B cell (primary cell): Measurements from ENCODE around the gene MRPS18C. TPM values are rescaled to one million over a fixed set of nuclear protein-coding genes. Genes with fewer than 3 reads are reported as not detected.

ENCODE experiments used
- ATAC-seq: fragments of 200-7000 bp; cut with Tn5 transposase; one replicate; pipeline ENCODE4 v1.10.0; 2021; ENCODE audit warnings: low read depth, mild to moderate bottlenecking, moderate number of reproducible peaks, moderate library complexity
- CTCF ChIA-PET: fragments of 350-600 bp; sonication (Branson Sonifier 250); formaldehyde crosslinking; loops from one replicate; lab custom pipeline; 2021; ENCODE audit warnings: antibody characterized with exemption, inconsistent platforms; lab: Charles Lee
- POLR2A ChIA-PET: fragments of 350-600 bp; sonication (Branson Sonifier 250); formaldehyde crosslinking; loops from one replicate; lab custom pipeline; 2021; ENCODE audit warnings: antibody characterized with exemption; lab: Charles Lee
- DNase-seq: peaks from one replicate; pipeline ENCODE4 v3.0.0; 2013
- H2AFZ ChIP-seq: 2 replicates; pipeline ENCODE4 v1.6.1; 2012; ENCODE audit warnings: mild to moderate bottlenecking, low read depth, low read length; ENCODE audit not compliant: insufficient read depth, poor library complexity, severe bottlenecking
- H3K27ac ChIP-seq, 2 donors: 1 replicate in 1 of 2; 2 replicates in 1 of 2; pipeline ENCODE4 v1.5.1; 2012 to 2013; ENCODE audit warnings: low read length in 2 of 2, mild to moderate bottlenecking in 2 of 2, moderate library complexity in 1 of 2
- H3K27me3 ChIP-seq, 4 experiments: fragments of 200-600 bp in 1 of 4; sonication (generic) in 1 of 4; replicated peaks in 1 of 4; 1 replicate in 2 of 4; 2 replicates in 2 of 4; pipeline versions ENCODE4 v1.6.1 to v1.7.0; 2013 to 2016; ENCODE audit warnings: low read length in 3 of 4, mild to moderate bottlenecking in 2 of 4, mixed read lengths in 1 of 4, moderate library complexity in 1 of 4; ENCODE audit not compliant: insufficient read depth in 4 of 4, control insufficient read depth in 3 of 4; ENCODE audit errors: control extremely low read depth in 1 of 4
- H3K36me3 ChIP-seq, 2 experiments: replicated peaks in 1 of 2; 1 replicate in 1 of 2; 2 replicates in 1 of 2; pipeline versions ENCODE4 v1.6.1 to v1.7.1; 2013; ENCODE audit warnings: low read length in 1 of 2; ENCODE audit not compliant: insufficient read depth in 2 of 2, control insufficient read depth in 1 of 2; ENCODE audit errors: control extremely low read depth in 1 of 2, extremely low read depth in 1 of 2
- H3K4me1 ChIP-seq, 2 donors: fragments of 200-600 bp in 1 of 2; sonication (generic) in 1 of 2; 1 replicate in 1 of 2; 2 replicates in 1 of 2; pipeline versions ENCODE4 v1.5.1 to v1.6.1; 2013 to 2017; ENCODE audit warnings: low read length in 2 of 2; ENCODE audit not compliant: control insufficient read depth in 2 of 2, insufficient read depth in 2 of 2
- H3K4me2 ChIP-seq: replicated peaks from 2 replicates; pipeline ENCODE3; 2012; ENCODE audit warnings: mild to moderate bottlenecking, low read depth, low read length; ENCODE audit not compliant: poor library complexity, severe bottlenecking
- H3K4me3 ChIP-seq, 5 experiments: fragments of 200-600 bp in 1 of 5; sonication (generic) in 1 of 5; 1 replicate in 3 of 5; 2 replicates in 2 of 5; pipeline versions ENCODE4 v1.5.1 to v1.7.0; 2011 to 2016; ENCODE audit warnings: low read length in 4 of 5, mild to moderate bottlenecking in 4 of 5, low read depth in 2 of 5, control low read depth in 1 of 5, moderate library complexity in 1 of 5; ENCODE audit not compliant: insufficient read depth in 1 of 5; ENCODE audit errors: control extremely low read depth in 1 of 5, extremely low read depth in 1 of 5
- H3K79me2 ChIP-seq: fragments of 200-600 bp; sonication (generic); one replicate; pipeline ENCODE4 v1.6.0; 2016; ENCODE audit warnings: low read length; ENCODE audit not compliant: control insufficient read depth, insufficient read depth
- H3K9ac ChIP-seq: fragments of 200-600 bp; sonication (generic); 2 replicates; pipeline ENCODE4 v1.6.1; 2017; ENCODE audit warnings: mild to moderate bottlenecking, low read length, moderate library complexity
- H3K9me3 ChIP-seq, 3 donors: one replicate each; pipeline versions ENCODE4 v1.6.1 to v1.7.1; 2013; ENCODE audit warnings: low read length in 2 of 3; ENCODE audit not compliant: control insufficient read depth in 2 of 3, insufficient read depth in 1 of 3; ENCODE audit errors: control extremely low read depth in 1 of 3
- H4K20me1 ChIP-seq: 2 replicates; pipeline ENCODE4 v1.6.0; 2012; ENCODE audit warnings: mild to moderate bottlenecking, low read length; ENCODE audit not compliant: insufficient read depth, control insufficient read depth, poor library complexity, severe bottlenecking
- H3K27ac Mint-ChIP-seq: one replicate; pipeline ENCODE4 v1.8.0; 2021; ENCODE audit warnings: mixed read lengths
- H3K27me3 Mint-ChIP-seq: one replicate; pipeline ENCODE4 v1.8.0; 2021; ENCODE audit warnings: mixed read lengths
- H3K4me1 Mint-ChIP-seq: one replicate; pipeline ENCODE4 v1.8.0; 2021; ENCODE audit warnings: mixed read lengths
- H3K4me3 Mint-ChIP-seq: one replicate; pipeline ENCODE4 v1.8.0; 2021; ENCODE audit warnings: mixed read lengths
- H3K9me3 Mint-ChIP-seq: one replicate; pipeline ENCODE4 v1.8.0; 2022; ENCODE audit warnings: mixed read lengths; ENCODE audit not compliant: insufficient read depth
- CTCF ChIP-seq: fragments of 200-600 bp; IDR thresholded peaks from one replicate; pipeline ENCODE4 v1.8.0; 2022; ENCODE audit warnings: antibody characterized with exemption, mild to moderate bottlenecking
- EZH2 ChIP-seq: IDR thresholded peaks from 2 replicates; pipeline ENCODE4 v1.6.1; 2012; ENCODE audit warnings: borderline replicate concordance, low read depth, mild to moderate bottlenecking, moderate library complexity, low read length; ENCODE audit not compliant: insufficient read depth, poor library complexity, severe bottlenecking
- WGBS: methylation state at CpG from one replicate; pipeline ENCODE4 v1.1.5; 2013; ENCODE audit warnings: missing lambda C conversion rate; ENCODE audit not compliant: insufficient coverage; 5-methylcytosine and 5-hydroxymethylcytosine counted together
- intact Hi-C: fragments of 100-400 bp; cut with micrococcal nuclease; formaldehyde crosslinking; loops from one replicate; pipeline ENCODE4 v1.10.0; 2022
- polyA plus RNA-seq: library from polyadenylated mRNA; depleted of rRNA; stranded (reverse); fragments of >200 nt; gene quantifications from 2 replicates; pipeline ENCODE4 v1.2.3, GENCODE V29; 2012
- total RNA-seq, 2 donors: library from RNA; stranded (reverse); fragments of 120-200 nt in 1 of 2; gene quantifications; 1 replicate in 1 of 2; 2 replicates in 1 of 2; pipeline versions ENCODE4 v1.2.3 to v1.2.4, GENCODE V29; 2013 to 2022

MRPS18C gene
- total and polyA plus RNA-seq, 2 donors (not counting 1 experiment from before 2014, with no cell fraction given) = 14.0 to 44.0 TPM

- CTCF ChIA-PET = interaction anchor here (0.6 to 0.9 kb wide), 2 partner anchors 225 to 230 kb away, joined by 3 to 4 read pairs; no protein-coding TSS in a partner anchor
- no peak overlapping the region for H3K4me3 ChIP-seq
- no peaks in the 10 kb centered on the region for H4K20me1 ChIP-seq
- no peaks in the 10 kb centered on the region for H3K4me1 ChIP-seq
- no peak overlapping the region for H3K27ac ChIP-seq
- Mint-ChIP-seq H3K9me3 (no peaks in the 10 kb centered on the region), H3K27me3 (no peaks in the 10 kb centered on the region), H3K4me1 (no peaks in the 10 kb centered on the region), H3K4me3 (no peak overlapping the region), H3K27ac (no peak overlapping the region)
- peaks cover 4 to 45% of the 10 kb centered on the region in 2 experiments for H3K36me3 ChIP-seq
- no peak for TF ChIP-seq CTCF
- no peak for TF ChIP-seq EZH2
- H3K9ac ChIP-seq = no peak overlapping the region
- ATAC-seq (no peak), DNase-seq (no peak)
- no peaks in the 10 kb centered on the region for H3K27me3 ChIP-seq
- H2AFZ ChIP-seq = no peak overlapping the region
- POLR2A ChIA-PET = no interaction called here
- H3K4me2 ChIP-seq = no peak overlapping the region
- no peaks in the 10 kb centered on the region for H3K9me3 ChIP-seq
- intact Hi-C loops = no loop called here
- no peaks in the 10 kb centered on the region for H3K79me2 ChIP-seq
- WGBS = 100% methylated on average over 1 of the region's 1 CpG
Observed at GRCh38 chr4:83408908-83409307, 47.0 kb upstream of the MRPS18C start.

DNA sequence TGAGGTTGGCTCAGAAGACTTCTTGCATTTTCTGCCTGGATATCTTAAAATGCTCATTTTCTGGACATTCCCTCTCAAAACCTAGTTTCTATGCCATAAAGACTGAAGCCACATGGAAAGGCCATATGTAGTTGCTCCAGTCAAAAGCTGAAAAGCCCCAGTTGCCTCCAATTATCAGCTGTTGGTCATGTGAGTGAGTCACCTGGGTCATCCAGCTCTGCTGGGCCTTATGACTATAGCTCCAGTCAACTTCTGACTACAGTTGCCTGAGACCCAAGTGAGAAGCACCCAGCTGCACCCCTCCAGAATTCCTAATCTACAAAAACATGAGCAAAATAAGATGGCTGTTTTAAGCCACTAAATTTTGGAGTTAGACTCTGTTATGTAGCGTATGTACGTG lies 42.2 kb upstream of the MRPS18C start:
- Histone ChIP-seq H2AFZ (no peak overlapping the region), H3K27me3 (no peaks in the 10 kb centered on the region), H3K4me2 (no peak overlapping the region), H4K20me1 (no peaks in the 10 kb centered on the region), H3K9me3 (no peaks in the 10 kb centered on the region), H3K79me2 (no peaks in the 10 kb centered on the region), H3K36me3 (peaks cover 3 to 70% of the 10 kb centered on the region in 2 experiments), H3K4me1 (no peaks in the 10 kb centered on the region), H3K4me3 (no peak overlapping the region), H3K27ac (no peak overlapping the region), H3K9ac (no peak overlapping the region)
- no peak overlapping the region for H3K4me3 Mint-ChIP-seq
- no peaks in the 10 kb centered on the region for H3K9me3 Mint-ChIP-seq
- DNase-seq (no peak), ATAC-seq (no peak)
- ChIA-PET POLR2A (no interaction called here), CTCF (no interaction called here)
- intact Hi-C loops = no loop called here
- no peak overlapping the region for H3K27ac Mint-ChIP-seq
- WGBS = no CpG with 5 or more reads among the region's 2 CpGs
- H3K27me3 Mint-ChIP-seq = no peaks in the 10 kb centered on the region
- H3K4me1 Mint-ChIP-seq = no peaks in the 10 kb centered on the region
- no peak for TF ChIP-seq CTCF
- TF ChIP-seq EZH2 = no peak
